HG03469 (cell line): Measurements from ENCODE around the gene FOXP1.

Experiments
- ATAC-seq: cut with Tn5 transposase; IDR thresholded peaks from one replicate; pipeline ENCODE4 v1.9.1; 2021; ENCODE audit warnings: mild to moderate bottlenecking, moderate library complexity, moderate number of reproducible peaks; ENCODE audit not compliant: unreplicated experiment

The FOXP1 gene

GRCh38 chr3:71003511-71003910 lies 580.0 kb downstream of the FOXP1 start:
- ATAC-seq = no peak

GRCh38 chr3:71002298-71002697 lies 581.2 kb downstream of the FOXP1 start:
- ATAC-seq = no peak

DNA sequence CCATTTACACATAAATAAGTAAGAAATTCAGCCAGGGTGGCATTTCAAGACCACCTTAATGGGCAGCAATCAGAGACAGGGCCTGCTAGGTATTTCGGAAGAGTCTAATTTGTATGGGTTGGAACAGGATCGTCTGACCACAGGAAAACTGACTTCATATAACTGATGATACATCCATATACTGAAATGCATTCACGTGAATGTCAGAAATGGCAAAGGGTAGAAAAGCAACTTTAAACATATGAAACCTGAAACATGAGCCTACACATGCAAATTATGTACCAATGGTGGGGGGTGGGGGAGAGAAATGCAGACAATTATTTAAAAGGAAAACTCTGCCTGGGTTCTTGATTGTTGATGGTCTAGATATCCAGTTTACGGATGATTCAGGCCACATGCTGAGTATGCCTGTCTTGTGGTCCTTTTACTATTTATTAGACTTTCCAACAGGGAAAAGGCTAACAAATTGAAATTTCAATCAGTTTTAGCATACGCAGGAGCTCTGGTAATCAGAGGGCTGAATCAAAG lies 582.2 kb downstream of the FOXP1 start:
- ATAC-seq = no peak

DNA sequence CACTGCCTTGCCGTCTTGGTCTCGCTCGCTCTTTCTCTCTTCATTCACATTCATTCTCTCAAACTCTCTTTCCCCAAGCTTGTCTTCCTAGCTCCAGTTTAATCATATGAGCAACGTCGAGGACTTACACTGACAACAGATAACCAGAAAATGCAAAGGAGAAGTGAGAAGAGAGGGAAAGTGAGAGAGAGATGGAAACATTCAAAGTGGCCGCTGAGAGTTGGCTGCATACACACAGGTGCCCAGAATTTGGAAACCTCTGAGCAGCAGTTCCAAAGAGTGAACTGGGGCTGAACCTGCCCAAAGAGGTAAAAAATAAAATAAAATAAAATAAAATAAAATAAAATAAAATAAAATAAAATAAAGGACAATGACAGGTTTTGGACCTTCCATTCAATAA lies 583.0 kb downstream of the FOXP1 start:
- no peak for ATAC-seq

DNA sequence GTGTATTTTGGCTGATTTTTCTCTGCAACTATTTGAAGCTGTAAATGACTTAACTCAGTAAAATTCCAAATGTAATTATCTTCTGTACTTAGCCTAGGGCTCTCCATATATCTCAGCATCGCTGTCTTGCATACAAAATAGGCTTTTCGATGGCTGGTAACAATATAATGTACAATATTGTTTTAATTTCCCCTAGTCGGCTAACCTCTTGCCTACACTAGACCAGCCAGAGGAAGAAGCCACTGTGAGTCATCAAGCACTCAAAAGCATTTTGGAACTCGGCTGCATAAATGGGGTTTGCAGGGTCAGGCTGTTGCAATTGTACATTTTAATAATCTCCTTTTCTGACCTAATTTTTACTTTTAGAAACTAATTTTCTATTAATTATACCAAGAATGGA lies 583.8 kb downstream of the FOXP1 start:
- no peak for ATAC-seq

DNA sequence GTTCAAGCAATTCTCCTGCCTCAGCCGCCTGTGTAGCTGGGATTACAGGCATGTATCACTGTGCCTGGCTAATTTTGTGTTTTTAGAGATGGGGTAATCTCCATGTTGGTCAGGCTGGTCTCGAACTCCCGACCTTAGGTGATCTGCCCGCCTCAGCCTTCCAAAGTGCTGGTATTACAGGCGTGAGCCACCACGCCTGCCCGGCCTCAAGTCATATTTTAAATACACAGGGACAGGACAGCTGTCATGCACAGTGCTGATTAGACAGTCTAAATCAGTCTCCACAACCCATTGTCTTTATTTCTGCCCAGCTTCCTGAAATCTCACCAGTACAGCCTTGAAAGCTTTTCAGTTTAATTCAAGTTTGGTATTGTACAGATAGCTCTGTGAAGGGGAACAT lies 587.4 kb downstream of the FOXP1 start:
- ATAC-seq = no peak

- no peak for ATAC-seq
These were observed 588.9 kb downstream of the FOXP1 start for GRCh38 chr3:70994644-70995043.

DNA sequence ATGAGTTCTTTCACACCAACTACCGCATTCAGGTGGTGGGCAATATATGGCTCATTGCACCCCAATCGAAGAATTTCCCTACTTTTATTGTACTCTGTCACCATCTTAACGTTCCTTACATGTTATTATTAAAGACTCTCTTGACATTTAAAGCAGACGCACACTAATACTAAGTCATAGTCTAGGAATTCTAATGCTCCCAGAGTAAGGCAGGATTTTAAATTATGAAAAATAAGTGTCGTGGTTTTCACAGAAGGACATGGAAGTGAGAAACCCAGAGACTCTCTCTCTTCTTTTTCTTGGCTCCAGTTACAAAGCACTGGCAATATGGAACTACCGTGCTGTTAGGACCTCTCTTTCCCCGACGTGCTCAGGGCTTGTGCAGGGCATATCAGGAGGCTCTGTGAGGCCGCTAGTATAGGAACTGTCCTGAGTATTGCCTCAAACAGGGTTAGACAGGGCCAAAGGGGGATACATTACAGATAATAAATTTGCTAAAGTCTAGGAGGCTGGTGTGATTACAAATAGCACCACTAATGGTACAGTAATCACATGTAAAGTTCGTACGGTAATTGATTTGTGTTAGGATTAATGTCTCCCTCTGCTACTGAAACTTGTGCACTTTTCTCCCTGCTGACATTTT lies 590.8 kb downstream of the FOXP1 start:
- no peak for ATAC-seq

DNA sequence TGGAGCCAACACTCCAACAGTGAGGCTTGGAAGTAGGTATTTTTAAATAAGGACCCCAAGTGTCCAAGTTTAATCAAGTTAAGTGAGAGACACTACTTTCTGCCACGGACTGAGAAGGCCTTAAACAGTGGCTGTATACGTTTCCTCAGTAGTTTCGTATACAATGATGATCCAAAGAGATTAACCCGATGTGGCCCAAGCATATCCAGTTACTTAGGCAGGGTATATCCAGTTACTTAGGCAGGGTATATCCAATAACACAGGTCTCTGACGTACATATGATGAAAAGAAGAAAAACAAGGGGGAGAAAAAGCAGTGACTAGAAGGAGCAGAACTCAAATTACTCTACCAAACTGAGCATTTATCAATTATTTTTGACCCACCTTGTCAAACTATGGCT lies 591.4 kb downstream of the FOXP1 start:
- ATAC-seq = no peak

DNA sequence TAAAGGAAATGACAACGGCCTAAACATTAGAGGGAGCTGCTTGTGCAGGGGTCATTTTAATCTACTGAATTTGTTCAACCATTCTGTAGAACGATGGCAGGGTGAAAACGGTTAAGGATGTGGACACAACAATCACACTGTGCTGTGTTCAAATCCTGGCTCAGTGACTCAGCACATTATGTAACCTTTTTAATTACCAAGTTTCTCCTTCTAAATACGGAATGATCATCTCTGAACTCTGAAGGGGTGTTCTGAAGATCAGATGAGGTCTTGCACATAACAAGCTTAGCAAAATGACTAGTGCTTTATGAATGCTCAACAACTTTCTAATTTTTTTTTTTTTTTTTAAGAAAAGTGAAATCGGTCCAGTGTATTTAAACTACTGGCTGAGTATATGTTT lies 592.8 kb downstream of the FOXP1 start:
- no peak for ATAC-seq

GRCh38 chr3:70990185-70990584 lies 593.3 kb downstream of the FOXP1 start:
- no peak for ATAC-seq

DNA sequence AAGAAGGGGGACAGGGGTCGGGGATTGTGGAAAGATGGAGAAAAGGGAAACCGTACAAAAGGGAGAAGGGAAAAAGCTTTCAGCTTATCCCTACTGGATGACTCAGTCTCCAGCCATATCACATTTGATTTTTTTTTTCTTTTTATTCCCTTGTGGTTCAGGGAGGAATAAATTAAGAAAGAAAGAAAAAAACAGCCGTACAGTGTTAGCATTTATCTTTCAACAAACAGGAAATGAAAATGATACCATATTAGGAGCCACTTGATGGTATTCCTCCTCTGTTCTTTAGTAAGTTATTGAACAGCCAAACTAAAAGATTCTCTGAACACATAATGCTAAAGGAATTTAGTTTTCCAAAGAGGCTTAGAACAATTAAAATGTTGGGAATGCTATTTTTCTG lies 594.4 kb downstream of the FOXP1 start:
- no peak for ATAC-seq

GRCh38 chr3:70988111-70988510 lies 595.4 kb downstream of the FOXP1 start:
- no peak for ATAC-seq

DNA sequence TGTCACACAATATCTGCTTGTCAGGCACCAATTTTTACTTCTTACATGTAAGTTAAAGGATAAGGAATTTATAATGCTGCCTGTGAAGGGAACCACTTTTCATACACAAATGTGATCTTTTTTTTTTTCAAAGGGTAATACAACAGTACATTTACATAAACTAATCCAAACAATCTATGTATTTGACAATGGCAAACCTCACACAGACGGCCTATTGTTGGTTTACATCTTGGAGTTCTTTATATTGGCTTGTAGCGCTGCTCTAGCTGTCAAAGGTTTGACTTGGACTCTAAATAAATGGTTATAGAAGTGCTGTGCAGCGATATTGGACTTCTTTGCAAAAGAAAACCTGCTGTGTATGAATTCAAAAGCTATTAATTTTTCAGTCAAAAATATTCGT lies 598.0 kb downstream of the FOXP1 start:
- ATAC-seq = no peak

DNA sequence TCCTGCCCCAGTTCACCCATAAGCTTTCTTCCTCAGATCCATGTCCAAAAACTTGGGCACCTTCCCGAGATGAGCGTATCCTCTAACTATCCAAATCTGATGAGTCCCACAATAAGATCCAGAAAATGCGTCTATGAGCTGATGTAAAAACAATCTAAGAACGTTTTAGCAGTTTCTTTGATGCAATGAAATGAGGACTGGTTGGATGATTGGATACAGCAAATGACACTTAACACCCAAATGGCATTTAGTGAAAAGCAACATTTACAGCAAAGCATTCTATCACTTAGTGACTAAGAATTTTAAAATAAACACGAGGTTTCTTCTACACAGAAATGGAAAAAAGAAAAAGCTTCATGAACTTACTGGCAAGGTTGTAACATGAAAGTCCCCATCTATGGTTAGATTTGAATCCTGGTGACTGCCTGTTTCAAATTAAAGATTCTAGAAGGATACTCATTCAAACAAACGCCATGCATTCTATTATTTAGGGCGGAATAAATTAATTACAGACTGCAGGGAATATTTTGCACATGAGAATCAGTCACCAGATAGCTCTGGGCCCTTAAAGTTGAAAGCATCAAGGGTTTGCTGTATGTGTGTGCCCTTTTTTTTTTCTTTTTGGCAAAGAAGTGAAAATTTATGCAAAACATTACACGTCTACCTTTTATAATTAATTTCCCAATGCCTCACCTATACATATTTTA lies 598.6 kb downstream of the FOXP1 start:
- ATAC-seq = no peak

DNA sequence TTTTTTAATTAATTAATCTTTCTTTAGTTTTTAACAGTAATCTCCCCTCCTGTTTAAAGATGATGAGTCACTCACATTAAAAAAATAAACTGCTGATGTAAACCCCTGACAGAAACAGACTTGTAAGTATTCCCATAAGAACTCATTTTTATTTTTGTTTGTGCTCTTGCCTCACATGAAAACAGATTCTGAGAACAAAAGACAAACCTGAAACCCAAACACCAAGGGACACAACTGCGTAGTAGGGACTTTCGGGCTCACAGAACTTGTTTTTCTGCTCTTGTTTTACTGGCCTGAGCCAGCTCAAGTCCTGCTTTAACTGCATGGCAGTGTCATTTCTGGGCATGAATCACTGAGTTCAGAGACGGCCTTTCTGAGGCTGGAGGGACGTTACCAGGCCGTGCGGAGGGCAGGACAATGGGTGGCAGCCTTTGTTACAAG lies 600.8 kb downstream of the FOXP1 start:
- peak; percentile 47 for ATAC-seq

GRCh38 chr3:70982284-70982683 lies 601.2 kb downstream of the FOXP1 start:
- no peak for ATAC-seq

GRCh38 chr3:70981231-70981880 lies 602.2 kb downstream of the FOXP1 start:
- no peak for ATAC-seq

DNA sequence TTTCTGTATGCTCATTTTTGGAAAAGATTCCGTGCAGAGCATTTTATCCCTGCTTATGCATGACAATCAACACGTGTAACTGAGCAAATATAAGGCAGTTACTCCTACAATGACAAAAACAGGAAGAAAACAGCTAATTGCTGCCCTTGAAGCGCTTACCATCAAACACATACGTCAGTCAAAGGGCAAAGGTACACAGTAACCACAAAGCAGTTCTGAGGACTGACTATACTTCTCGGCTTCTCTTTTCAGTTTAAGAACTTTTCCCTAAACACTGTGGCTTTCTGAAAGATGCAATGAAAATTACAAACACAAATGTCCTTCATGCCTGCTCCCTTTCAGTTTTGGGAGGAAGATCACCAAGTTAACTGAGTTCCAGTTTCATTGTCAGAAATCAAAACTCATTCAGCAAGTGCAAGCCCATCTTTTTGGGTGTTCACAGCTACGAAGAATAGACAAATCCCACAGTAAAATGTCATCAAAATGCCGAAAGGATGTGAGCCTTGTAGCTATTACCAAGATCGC lies 602.8 kb downstream of the FOXP1 start:
- no peak for ATAC-seq

- no peak for ATAC-seq
These were observed 603.4 kb downstream of the FOXP1 start for GRCh38 chr3:70979983-70980645.

GRCh38 chr3:70977712-70978111 lies 605.8 kb downstream of the FOXP1 start:
- ATAC-seq = no peak
